Loucy (cell line): ENCODE results near the gene TRABD2B.

ENCODE experiments used
- EZH2phosphoT487 ChIP-seq: fragments of 200-600 bp; IDR thresholded peaks from 2 replicates; pipeline ENCODE4 v1.6.1; 2018; ENCODE audit warnings: antibody characterized with exemption, mild to moderate bottlenecking, moderate library complexity, borderline replicate concordance
- TF ChIP-seq, protein P1 (sequence below): fragments of 200-600 bp; sonication (generic); conservative IDR thresholded peaks from 2 replicates; pipeline ENCODE4 v1.5.1; 2014; ENCODE audit warnings: mild to moderate bottlenecking, antibody characterized with exemption, low read length

DNA sequence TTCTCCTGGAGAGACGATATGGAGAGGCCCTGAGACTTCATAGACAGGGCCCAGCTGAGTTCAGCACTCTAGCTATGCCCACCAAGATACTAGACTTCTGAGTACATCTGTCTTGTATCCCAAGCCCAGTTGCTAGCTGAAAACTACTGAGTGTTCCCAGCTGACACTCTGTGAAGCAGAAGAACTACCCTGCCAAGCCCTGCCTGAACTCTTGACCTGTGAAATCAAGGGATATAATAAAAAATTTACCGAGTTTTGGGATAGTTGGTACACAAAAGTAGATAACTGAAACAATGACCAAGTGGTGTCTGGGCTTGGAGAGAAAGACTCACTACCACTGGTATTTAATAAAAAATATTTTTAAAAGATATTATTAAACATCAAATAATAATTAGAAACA is 267.5 kb downstream of the TRABD2B start:
- TF ChIP-seq, protein P1, sequence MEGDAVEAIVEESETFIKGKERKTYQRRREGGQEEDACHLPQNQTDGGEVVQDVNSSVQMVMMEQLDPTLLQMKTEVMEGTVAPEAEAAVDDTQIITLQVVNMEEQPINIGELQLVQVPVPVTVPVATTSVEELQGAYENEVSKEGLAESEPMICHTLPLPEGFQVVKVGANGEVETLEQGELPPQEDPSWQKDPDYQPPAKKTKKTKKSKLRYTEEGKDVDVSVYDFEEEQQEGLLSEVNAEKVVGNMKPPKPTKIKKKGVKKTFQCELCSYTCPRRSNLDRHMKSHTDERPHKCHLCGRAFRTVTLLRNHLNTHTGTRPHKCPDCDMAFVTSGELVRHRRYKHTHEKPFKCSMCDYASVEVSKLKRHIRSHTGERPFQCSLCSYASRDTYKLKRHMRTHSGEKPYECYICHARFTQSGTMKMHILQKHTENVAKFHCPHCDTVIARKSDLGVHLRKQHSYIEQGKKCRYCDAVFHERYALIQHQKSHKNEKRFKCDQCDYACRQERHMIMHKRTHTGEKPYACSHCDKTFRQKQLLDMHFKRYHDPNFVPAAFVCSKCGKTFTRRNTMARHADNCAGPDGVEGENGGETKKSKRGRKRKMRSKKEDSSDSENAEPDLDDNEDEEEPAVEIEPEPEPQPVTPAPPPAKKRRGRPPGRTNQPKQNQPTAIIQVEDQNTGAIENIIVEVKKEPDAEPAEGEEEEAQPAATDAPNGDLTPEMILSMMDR, result no peak
- TF ChIP-seq EZH2phosphoT487, result no peak
